Keratinocyte (primary cell): ENCODE results near the gene EML1. TPM values are rescaled to one million over a fixed set of nuclear protein-coding genes. Genes with fewer than 3 reads are reported as not detected.

Source experiments
- DNase-seq: peaks from one replicate; pipeline ENCODE4 v3.0.0-alpha.2; 2011; ENCODE audit warnings: low read depth, missing footprints, low spot score
- FAIRE-seq: peaks from 2 replicates; lab custom pipeline; 2011; peaks lifted over from hg19 to GRCh38; lab: Jason Lieb, UNC
- H2AFZ ChIP-seq: 2 replicates; pipeline ENCODE4 v1.6.0; 2012; ENCODE audit warnings: low read length, control low read depth, inconsistent platforms; ENCODE audit not compliant: control insufficient read depth
- H3K27ac ChIP-seq: 2 replicates; pipeline ENCODE4 v1.5.1; 2011; ENCODE audit warnings: low read length; ENCODE audit not compliant: control insufficient read depth, insufficient read depth
- H3K27me3 ChIP-seq: 3 replicates; pipeline ENCODE4 v1.6.0; 2011; ENCODE audit warnings: low read length; ENCODE audit not compliant: control insufficient read depth, insufficient read depth; ENCODE audit errors: extremely low read depth
- H3K36me3 ChIP-seq, 2 experiments: 2 replicates in 1 of 2; 3 replicates in 1 of 2; pipeline ENCODE4 v1.5.1; 2011; ENCODE audit warnings: low read length in 2 of 2, mild to moderate bottlenecking in 1 of 2; ENCODE audit not compliant: control insufficient read depth in 2 of 2, insufficient read depth in 2 of 2; ENCODE audit errors: extremely low read depth in 1 of 2
- H3K4me1 ChIP-seq: 3 replicates; pipeline ENCODE4 v1.5.1; 2011; ENCODE audit warnings: low read length; ENCODE audit not compliant: control insufficient read depth, insufficient read depth; ENCODE audit errors: extremely low read depth
- H3K4me2 ChIP-seq: 3 replicates; pipeline ENCODE4 v1.6.0; 2011; ENCODE audit warnings: low read depth, low read length; ENCODE audit not compliant: control insufficient read depth, insufficient read depth; ENCODE audit errors: extremely low read depth
- H3K4me3 ChIP-seq, 3 experiments: fragments of 200-600 bp in 1 of 3; sonication (generic) in 1 of 3; 2 replicates in 2 of 3; 3 replicates in 1 of 3; pipeline ENCODE4 v1.5.1; 2011 to 2016; ENCODE audit warnings: low read length in 3 of 3, mild to moderate bottlenecking in 3 of 3, control low read depth in 2 of 3, inconsistent platforms in 1 of 3, low read depth in 1 of 3, mixed read lengths in 1 of 3, mixed run types in 1 of 3, moderate library complexity in 1 of 3; ENCODE audit not compliant: control insufficient read depth in 2 of 3, insufficient read depth in 2 of 3; ENCODE audit errors: extremely low read depth in 1 of 3
- H3K79me2 ChIP-seq: 2 replicates; pipeline ENCODE4 v1.6.0; 2012; ENCODE audit warnings: low read length; ENCODE audit not compliant: control insufficient read depth, insufficient read depth
- H3K9ac ChIP-seq: 3 replicates; pipeline ENCODE4 v1.6.0; 2011; ENCODE audit warnings: low read length; ENCODE audit not compliant: control insufficient read depth, insufficient read depth; ENCODE audit errors: extremely low read depth
- H3K9me1 ChIP-seq: 3 replicates; pipeline ENCODE4 v1.6.0; 2011; ENCODE audit warnings: low read length; ENCODE audit not compliant: control insufficient read depth, insufficient read depth; ENCODE audit errors: extremely low read depth
- H3K9me3 ChIP-seq: 2 replicates; pipeline ENCODE4 v1.5.1; 2012; ENCODE audit warnings: low read depth, low read length; ENCODE audit not compliant: control insufficient read depth
- H4K20me1 ChIP-seq: 3 replicates; pipeline ENCODE4 v1.6.0; 2011; ENCODE audit warnings: low read length; ENCODE audit not compliant: control insufficient read depth, insufficient read depth; ENCODE audit errors: extremely low read depth
- CTCF ChIP-seq, 3 experiments: IDR thresholded peaks in 1 of 3; conservative IDR thresholded peaks in 1 of 3; optimal IDR thresholded peaks in 1 of 3; 2 replicates in 2 of 3; 3 replicates in 1 of 3; pipeline versions ENCODE3 to v1.5.1; 2011; ENCODE audit warnings: low read length in 3 of 3, mild to moderate bottlenecking in 3 of 3, moderate library complexity in 2 of 3, control low read depth in 1 of 3, inconsistent platforms in 1 of 3; ENCODE audit not compliant: insufficient read depth in 2 of 3; ENCODE audit errors: extremely low read depth in 1 of 3
- EZH2 ChIP-seq: IDR thresholded peaks from one replicate; pipeline ENCODE4 v1.6.1; 2012; ENCODE audit warnings: inconsistent platforms, mild to moderate bottlenecking, low read length, moderate library complexity
- dilution Hi-C: fragments of 300-500 bp; cut with MboI; formaldehyde crosslinking; loops from one replicate; pipeline ENCODE4 v1.7.0; 2020; ENCODE audit warnings: low sequenced_read_pairs; ENCODE audit not compliant: extremely low pct_ligation_motif_present
- polyA plus RNA-seq, 5 experiments: library from polyadenylated mRNA; depleted of rRNA in 3 of 5; stranded (reverse) in 3 of 5; stranded (forward) in 1 of 5; unstranded in 1 of 5; fragments of >200 nt; gene quantifications; 1 replicate in 1 of 5; 2 replicates in 3 of 5; 3 replicates in 1 of 5; pipeline versions ENCODE4 v1.2.1 to v1.2.3, GENCODE V29; 2011 to 2012; ENCODE audit warnings: missing spikeins in 2 of 5, low read depth in 1 of 5, low replicate concordance in 1 of 5

The EML1 gene
- polyA plus RNA-seq, 1 donor (not counting 4 experiments of a cell fraction or from before 2014, with no cell fraction given): 0.84 TPM

- dilution Hi-C loops: no loop called here
- no peak overlapping the region for H3K9ac ChIP-seq
- no peaks in the 10 kb centered on the region for H3K79me2 ChIP-seq
- peaks cover 12% of the 10 kb centered on the region for H3K27me3 ChIP-seq
- peaks cover 24% of the 10 kb centered on the region for H3K4me1 ChIP-seq
- H3K4me3 ChIP-seq: no peak overlapping the region
- no peaks in the 10 kb centered on the region for H3K36me3 ChIP-seq
- no peak overlapping the region for H2AFZ ChIP-seq
- no peak overlapping the region for H3K27ac ChIP-seq
- TF ChIP-seq CTCF (optimal IDR thresholded peaks at IDR 0.05 in 1 of 3, IDR thresholded peaks at IDR 0.05 in 1 of 3, conservative IDR thresholded peaks at IDR 0.05 in 1 of 3; ENCODE audit: extremely low read depth in 1 of 3, insufficient read depth in 2 of 3, low read length in 3 of 3): no peak
- TF ChIP-seq EZH2: no peak
- peak overlapping the region; percentile 41 for H3K4me2 ChIP-seq
- FAIRE-seq: no peak
- DNase-seq: no peak
- H3K9me3 ChIP-seq: no peaks in the 10 kb centered on the region
- no peaks in the 10 kb centered on the region for H4K20me1 ChIP-seq
- H3K9me1 ChIP-seq: no peaks in the 10 kb centered on the region
These were observed 48.4 kb upstream of the EML1 start for GRCh38 chr14:99744873-99745224.

DNA sequence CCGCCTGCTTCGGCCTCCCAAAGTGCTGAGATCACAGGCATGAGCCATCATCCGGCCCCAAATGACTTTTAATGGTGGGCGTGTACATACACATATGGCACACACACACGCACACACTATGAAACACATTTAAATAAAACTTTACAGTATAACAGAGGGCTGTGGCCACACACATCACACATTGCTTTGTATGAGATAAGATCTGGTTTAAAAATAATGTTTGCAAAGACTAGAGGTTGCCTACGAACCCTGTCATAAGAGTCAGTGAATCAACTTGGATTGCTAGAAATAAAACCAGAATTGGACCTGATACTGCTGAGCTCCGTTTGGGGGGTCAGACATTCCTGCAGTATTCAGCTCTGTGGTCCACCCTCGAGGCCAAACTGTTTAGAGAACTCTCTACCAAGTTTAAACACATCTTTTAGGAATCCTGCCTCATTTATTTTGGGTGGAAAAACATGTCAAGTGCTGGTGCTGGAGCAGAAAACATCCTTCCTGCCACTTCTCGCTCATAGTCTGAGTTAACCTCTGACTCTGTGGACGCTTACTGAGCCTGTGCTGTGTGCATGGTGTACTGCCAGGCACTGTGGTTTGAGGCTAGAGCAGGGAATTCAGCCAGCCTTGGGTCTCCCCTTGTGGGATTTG lies 47.8 kb upstream of the EML1 start:
- no peaks in the 10 kb centered on the region for H3K9me1 ChIP-seq
- no peak overlapping the region for H3K4me2 ChIP-seq
- no peak for TF ChIP-seq EZH2
- TF ChIP-seq CTCF (optimal IDR thresholded peaks at IDR 0.05 in 1 of 3, IDR thresholded peaks at IDR 0.05 in 1 of 3, conservative IDR thresholded peaks at IDR 0.05 in 1 of 3; ENCODE audit: extremely low read depth in 1 of 3, insufficient read depth in 2 of 3, low read length in 3 of 3): no peak
- dilution Hi-C loops: no loop called here
- no peaks in the 10 kb centered on the region for H3K9me3 ChIP-seq
- peaks cover 24% of the 10 kb centered on the region for H3K4me1 ChIP-seq
- H2AFZ ChIP-seq: no peak overlapping the region
- no peak overlapping the region for H3K27ac ChIP-seq
- H3K36me3 ChIP-seq: no peaks in the 10 kb centered on the region
- no peak overlapping the region for H3K9ac ChIP-seq
- H3K79me2 ChIP-seq: no peaks in the 10 kb centered on the region
- peaks cover 15% of the 10 kb centered on the region for H3K27me3 ChIP-seq
- FAIRE-seq (peak; percentile 65), DNase-seq (no peak)
- H3K4me3 ChIP-seq: no peak overlapping the region
- H4K20me1 ChIP-seq: no peaks in the 10 kb centered on the region
